ENCODE data around the gene ELMO3. TPM values are rescaled to one million over a fixed set of nuclear protein-coding genes. Genes with fewer than 3 reads are reported as not detected.
A peak's percentile ranks its signal among the peaks of the same experiment; 100 is the strongest.

The ELMO3 gene
- total and polyA plus RNA-seq, 2 of the 13 experiments (the other 11 are each of a cell fraction or from before 2014, with no cell fraction given): 2.6 to 4.0 TPM

GRCh38 chr16:67170949-67171649, 27.8 kb upstream of the ELMO3 start (continued):
- TF ChIP-seq, protein P1, sequence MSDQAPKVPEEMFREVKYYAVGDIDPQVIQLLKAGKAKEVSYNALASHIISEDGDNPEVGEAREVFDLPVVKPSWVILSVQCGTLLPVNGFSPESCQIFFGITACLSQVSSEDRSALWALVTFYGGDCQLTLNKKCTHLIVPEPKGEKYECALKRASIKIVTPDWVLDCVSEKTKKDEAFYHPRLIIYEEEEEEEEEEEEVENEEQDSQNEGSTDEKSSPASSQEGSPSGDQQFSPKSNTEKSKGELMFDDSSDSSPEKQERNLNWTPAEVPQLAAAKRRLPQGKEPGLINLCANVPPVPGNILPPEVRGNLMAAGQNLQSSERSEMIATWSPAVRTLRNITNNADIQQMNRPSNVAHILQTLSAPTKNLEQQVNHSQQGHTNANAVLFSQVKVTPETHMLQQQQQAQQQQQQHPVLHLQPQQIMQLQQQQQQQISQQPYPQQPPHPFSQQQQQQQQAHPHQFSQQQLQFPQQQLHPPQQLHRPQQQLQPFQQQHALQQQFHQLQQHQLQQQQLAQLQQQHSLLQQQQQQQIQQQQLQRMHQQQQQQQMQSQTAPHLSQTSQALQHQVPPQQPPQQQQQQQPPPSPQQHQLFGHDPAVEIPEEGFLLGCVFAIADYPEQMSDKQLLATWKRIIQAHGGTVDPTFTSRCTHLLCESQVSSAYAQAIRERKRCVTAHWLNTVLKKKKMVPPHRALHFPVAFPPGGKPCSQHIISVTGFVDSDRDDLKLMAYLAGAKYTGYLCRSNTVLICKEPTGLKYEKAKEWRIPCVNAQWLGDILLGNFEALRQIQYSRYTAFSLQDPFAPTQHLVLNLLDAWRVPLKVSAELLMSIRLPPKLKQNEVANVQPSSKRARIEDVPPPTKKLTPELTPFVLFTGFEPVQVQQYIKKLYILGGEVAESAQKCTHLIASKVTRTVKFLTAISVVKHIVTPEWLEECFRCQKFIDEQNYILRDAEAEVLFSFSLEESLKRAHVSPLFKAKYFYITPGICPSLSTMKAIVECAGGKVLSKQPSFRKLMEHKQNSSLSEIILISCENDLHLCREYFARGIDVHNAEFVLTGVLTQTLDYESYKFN (CRISPR knock-in tag; conservative IDR thresholded peaks at IDR 0.05): peak; percentile 14; the same call in 1 of the 2 replicates
- TF ChIP-seq TEAD3 (CRISPR knock-in tag; optimal IDR thresholded peaks at IDR 0.05; ENCODE audit: borderline replicate concordance) (peak; percentile 28), MAFF (IDR thresholded peaks at IDR 0.05; ENCODE audit: low read depth, low read length) (no peak), ZNF253 (CRISPR knock-in tag; IDR thresholded peaks at IDR 0.05; ENCODE audit: borderline replicate concordance) (no peak), HOXD1 (CRISPR knock-in tag; IDR thresholded peaks at IDR 0.05) (0 out of 2 replicates have a peak, but pooled peaks have one; percentile 11), SNAPC2 (CRISPR knock-in tag; IDR thresholded peaks at IDR 0.05) (peak; percentile 69; the same call in 1 of the 2 replicates), ATF7 (IDR thresholded peaks at IDR 0.05) (no peak), ATF7 (CRISPR knock-in tag; IDR thresholded peaks at IDR 0.05) (peak; percentile 51; the same call in 1 of the 2 replicates), HNRNPLL (IDR thresholded peaks at IDR 0.05; ENCODE audit: low read depth, low read length, poor library complexity, severe bottlenecking) (no peak), PAX8 (CRISPR knock-in tag; IDR thresholded peaks at IDR 0.05; ENCODE audit: borderline replicate concordance) (no peak), ZNF567 (CRISPR knock-in tag; IDR thresholded peaks at IDR 0.05; ENCODE audit: borderline replicate concordance) (0 out of 2 replicates have a peak, but pooled peaks have one; percentile 90), PRDM10 (CRISPR knock-in tag; IDR thresholded peaks at IDR 0.05; ENCODE audit: low read depth) (0 out of 2 replicates have a peak, but pooled peaks have one; percentile 14), RELA (CRISPR knock-in tag; IDR thresholded peaks at IDR 0.05) (no peak), EHMT2 (IDR thresholded peaks at IDR 0.05; ENCODE audit: borderline replicate concordance, low read depth, low read length) (no peak), ETV6 (CRISPR knock-in tag; conservative IDR thresholded peaks at IDR 0.05) (no peak), TBX2 (CRISPR knock-in tag; IDR thresholded peaks at IDR 0.05; ENCODE audit: borderline replicate concordance) (no peak), KDM1A (CRISPR knock-in tag; IDR thresholded peaks at IDR 0.05) (no peak; the same call in 1 of the 2 replicates), ZNF7 (CRISPR knock-in tag; IDR thresholded peaks at IDR 0.05) (no peak)
- TF ChIP-seq, protein P2, sequence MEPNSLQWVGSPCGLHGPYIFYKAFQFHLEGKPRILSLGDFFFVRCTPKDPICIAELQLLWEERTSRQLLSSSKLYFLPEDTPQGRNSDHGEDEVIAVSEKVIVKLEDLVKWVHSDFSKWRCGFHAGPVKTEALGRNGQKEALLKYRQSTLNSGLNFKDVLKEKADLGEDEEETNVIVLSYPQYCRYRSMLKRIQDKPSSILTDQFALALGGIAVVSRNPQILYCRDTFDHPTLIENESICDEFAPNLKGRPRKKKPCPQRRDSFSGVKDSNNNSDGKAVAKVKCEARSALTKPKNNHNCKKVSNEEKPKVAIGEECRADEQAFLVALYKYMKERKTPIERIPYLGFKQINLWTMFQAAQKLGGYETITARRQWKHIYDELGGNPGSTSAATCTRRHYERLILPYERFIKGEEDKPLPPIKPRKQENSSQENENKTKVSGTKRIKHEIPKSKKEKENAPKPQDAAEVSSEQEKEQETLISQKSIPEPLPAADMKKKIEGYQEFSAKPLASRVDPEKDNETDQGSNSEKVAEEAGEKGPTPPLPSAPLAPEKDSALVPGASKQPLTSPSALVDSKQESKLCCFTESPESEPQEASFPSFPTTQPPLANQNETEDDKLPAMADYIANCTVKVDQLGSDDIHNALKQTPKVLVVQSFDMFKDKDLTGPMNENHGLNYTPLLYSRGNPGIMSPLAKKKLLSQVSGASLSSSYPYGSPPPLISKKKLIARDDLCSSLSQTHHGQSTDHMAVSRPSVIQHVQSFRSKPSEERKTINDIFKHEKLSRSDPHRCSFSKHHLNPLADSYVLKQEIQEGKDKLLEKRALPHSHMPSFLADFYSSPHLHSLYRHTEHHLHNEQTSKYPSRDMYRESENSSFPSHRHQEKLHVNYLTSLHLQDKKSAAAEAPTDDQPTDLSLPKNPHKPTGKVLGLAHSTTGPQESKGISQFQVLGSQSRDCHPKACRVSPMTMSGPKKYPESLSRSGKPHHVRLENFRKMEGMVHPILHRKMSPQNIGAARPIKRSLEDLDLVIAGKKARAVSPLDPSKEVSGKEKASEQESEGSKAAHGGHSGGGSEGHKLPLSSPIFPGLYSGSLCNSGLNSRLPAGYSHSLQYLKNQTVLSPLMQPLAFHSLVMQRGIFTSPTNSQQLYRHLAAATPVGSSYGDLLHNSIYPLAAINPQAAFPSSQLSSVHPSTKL (CRISPR knock-in tag; IDR thresholded peaks at IDR 0.05): peak; percentile 46; the same call in 1 of the 2 replicates

Data from HepG2 (cell line).